Measurements from ENCODE around the gene ANKRD7.
"Not testable (repeated sequence)": the region's sequence is repeated elsewhere in the genome, so short reads cannot be mapped to it uniquely, and the experiment has no call there.

GRCh38 chr7:118240320-118240719 is 15.8 kb downstream of the ANKRD7 start:
- not testable (repeated sequence) for TF ChIP-seq POLR2A, CTCF (IDR thresholded peaks at IDR 0.05)
